ENCODE results near the gene RIPK3. TPM values are rescaled to one million over a fixed set of nuclear protein-coding genes. Genes with fewer than 3 reads are reported as not detected.

Gene RIPK3
- total RNA-seq, 2 experiments from 2014 or later = 11.0 to 11.8 TPM

DNA sequence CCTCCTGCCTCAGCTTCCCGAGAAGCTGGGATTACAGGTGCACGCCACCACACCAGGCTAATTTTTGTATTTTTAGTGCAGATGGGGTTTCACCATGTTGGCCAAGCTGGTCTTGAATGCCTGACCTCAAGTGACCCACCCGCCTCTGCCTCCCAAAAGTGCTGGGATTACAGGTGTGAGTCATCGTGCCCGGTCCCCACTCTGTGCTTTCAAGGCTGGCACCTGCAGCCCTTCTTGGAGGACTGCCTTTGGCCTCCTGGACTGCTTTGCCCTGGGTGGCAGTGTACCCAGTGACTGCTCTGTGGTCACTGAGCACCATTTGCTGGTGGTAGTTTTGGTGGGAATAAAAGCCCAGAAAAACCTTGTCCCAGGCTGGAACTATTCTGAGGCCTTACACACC, 52.8 kb downstream of the RIPK3 start:
- H3K27me3 Mint-ChIP-seq = peaks cover 2% of the 10 kb centered on the region
- peaks cover 25% of the 10 kb centered on the region for H3K4me1 Mint-ChIP-seq (ENCODE audit: low read depth)
- DNase-seq = no peak
- H3K9me3 Mint-ChIP-seq = no peaks in the 10 kb centered on the region
- peaks cover 19% of the 10 kb centered on the region for H3K36me3 Mint-ChIP-seq
- no peak overlapping the region for H3K4me3 Mint-ChIP-seq
- intact Hi-C loops (cut with micrococcal nuclease) = no loop called here
- ChIA-PET CTCF (interaction anchor here (1.0 kb wide), 1 partner anchor 44 kb away, joined by 3 read pairs; no protein-coding TSS in a partner anchor), POLR2A (no interaction called here)
- no peak overlapping the region for H3K27ac Mint-ChIP-seq

Other genes with a start within 250 kb of the RIPK3 start
- 100 to 1,000 TPM; 118 to 125 TPM for gene PCK2, start 245.7 kb downstream of the RIPK3 start, total RNA-seq
- gene DCAF11, start 225.2 kb downstream of the RIPK3 start, total RNA-seq = 10 to 100 TPM; 85.6 to 91.8 TPM
- 1 to 10 TPM; 1.2 to 1.9 TPM for gene NRL, start 225.0 kb downstream of the RIPK3 start, total RNA-seq
- under 1 TPM in 1 of 2 experiments, not detected in 1; 0.86 TPM for gene FITM1, start 209.3 kb downstream of the RIPK3 start, total RNA-seq
- 100 to 1,000 TPM; 403 to 427 TPM for gene PSME1, start 203.8 kb downstream of the RIPK3 start, total RNA-seq
- gene EMC9, start 198.4 kb downstream of the RIPK3 start, total RNA-seq = 10 to 100 TPM; 40.0 to 40.9 TPM
- 100 to 1,000 TPM; 404 to 411 TPM for gene PSME2, start 193.4 kb downstream of the RIPK3 start, total RNA-seq
- gene RNF31, start 192.5 kb downstream of the RIPK3 start, total RNA-seq = 10 to 100 TPM; 75.5 to 80.4 TPM
- gene IRF9, start 178.7 kb downstream of the RIPK3 start, total RNA-seq = 100 to 1,000 TPM; 158 to 172 TPM
- 10 to 100 TPM; 24.9 to 27.9 TPM for gene REC8, start 167.9 kb downstream of the RIPK3 start, total RNA-seq
- 10 to 100 TPM; 69.5 to 72.6 TPM for gene IPO4, start 151.2 kb downstream of the RIPK3 start, total RNA-seq
- 10 to 100 TPM; 23.7 to 26.7 TPM for gene TM9SF1, start 144.6 kb downstream of the RIPK3 start, total RNA-seq
- gene TSSK4, start 134.3 kb downstream of the RIPK3 start, total RNA-seq = under 1 TPM in 1 of 2 experiments, not detected in 1; 0.50 TPM
- gene CHMP4A, start 126.5 kb downstream of the RIPK3 start, total RNA-seq = 10 to 100 TPM; 79.0 to 84.6 TPM
- gene MDP1, start 123.9 kb downstream of the RIPK3 start, total RNA-seq = 10 to 100 TPM; 14.2 to 15.8 TPM
- 100 to 1,000 TPM; 202 to 213 TPM for gene NEDD8, start 107.6 kb downstream of the RIPK3 start, total RNA-seq
- 10 to 100 TPM; 56.9 to 64.6 TPM for gene GMPR2, start 107.1 kb downstream of the RIPK3 start, total RNA-seq
- gene TINF2, start 97.4 kb downstream of the RIPK3 start, total RNA-seq = 100 to 1,000 TPM in 1 of 2 experiments, 10 to 100 TPM in 1; 94.9 to 101 TPM
- 1 to 10 TPM; 3.7 to 4.5 TPM for gene TGM1, start 76.8 kb downstream of the RIPK3 start, total RNA-seq
- 10 to 100 TPM; 39.5 to 40.6 TPM for gene RABGGTA, start 68.4 kb downstream of the RIPK3 start, total RNA-seq
- 10 to 100 TPM; 14.7 to 14.9 TPM for gene DHRS1, start 40.2 kb downstream of the RIPK3 start, total RNA-seq
- 10 to 100 TPM; 30.7 to 30.9 TPM for gene NOP9, start 40.1 kb downstream of the RIPK3 start, total RNA-seq
- gene CIDEB, start 32.0 kb downstream of the RIPK3 start, total RNA-seq = 10 to 100 TPM; 22.6 to 25.8 TPM
- gene LTB4R2, start 29.9 kb downstream of the RIPK3 start, total RNA-seq = 1 to 10 TPM; 9.4 to 9.6 TPM
- gene LTB4R, start 28.5 kb downstream of the RIPK3 start, total RNA-seq = 10 to 100 TPM; 15.4 to 16.7 TPM
- 1 to 10 TPM; 1.6 to 2.4 TPM for gene ADCY4, start 4.9 kb downstream of the RIPK3 start, total RNA-seq
- gene NFATC4, start 28.2 kb upstream of the RIPK3 start, total RNA-seq = not detected
- under 1 TPM; 0.02 to 0.22 TPM for gene NYNRIN, start 59.0 kb upstream of the RIPK3 start, total RNA-seq
- gene CBLN3, start 89.7 kb upstream of the RIPK3 start, total RNA-seq = 1 to 10 TPM; 8.6 to 9.3 TPM
- 10 to 100 TPM; 62.5 to 62.9 TPM for gene KHNYN, start 90.0 kb upstream of the RIPK3 start, total RNA-seq
- gene SDR39U1, start 102.8 kb upstream of the RIPK3 start, total RNA-seq = 10 to 100 TPM; 36.2 to 43.8 TPM
- gene CMA1, start 168.3 kb upstream of the RIPK3 start, total RNA-seq = not detected
- gene CTSG, start 236.3 kb upstream of the RIPK3 start, total RNA-seq = not detected